ENCODE data around the gene BLTP3A.

DNA sequence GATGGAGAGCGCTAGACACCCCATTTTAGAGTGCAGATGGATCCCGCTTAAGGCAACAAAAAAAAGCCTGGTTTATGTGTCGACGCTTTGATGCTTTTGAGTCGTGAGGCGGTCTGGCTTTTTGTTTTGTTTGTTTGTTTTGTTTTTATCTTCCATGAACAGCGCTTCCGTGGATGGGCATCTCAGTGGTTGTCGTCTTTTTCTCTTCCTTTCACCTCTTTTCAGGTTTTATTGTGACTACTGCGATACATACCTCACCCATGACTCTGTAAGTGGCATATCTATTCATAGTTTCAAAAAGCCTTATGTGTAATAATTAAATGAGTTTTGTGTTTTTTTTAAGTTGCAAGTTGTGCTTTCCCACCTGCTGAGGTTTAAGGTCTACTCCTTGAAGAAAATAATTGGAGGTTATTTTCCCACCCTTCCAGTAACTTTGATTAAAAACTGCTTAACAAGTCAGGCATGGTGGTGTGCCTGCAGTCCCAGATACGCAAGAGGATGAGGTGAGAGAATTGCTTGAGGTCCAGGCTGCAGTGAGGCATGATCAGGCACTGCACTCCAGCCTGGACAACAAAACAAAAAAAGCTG lies 34.1 kb upstream of the BLTP3A start:
- TF ChIP-seq ZZZ3 (CRISPR knock-in tag; IDR thresholded peaks at IDR 0.05; ENCODE audit: borderline replicate concordance) (no peak), DMAP1 (CRISPR knock-in tag; IDR thresholded peaks at IDR 0.05) (no peak)

Measured in HepG2 (cell line).